Activated CD8-positive, alpha-beta T cell treated with anti-CD3 and anti-CD28 coated beads, Interleukin-2, amount 10 ng/mL, durations not matched to agents 7 days and 5 days (primary cell): ENCODE data around the gene TMBIM1. TPM values are rescaled to one million over a fixed set of nuclear protein-coding genes. Genes with fewer than 3 reads are reported as not detected.

Experiments used
- ATAC-seq: fragments of 150-1000 bp; cut with Tn5 transposase; one replicate; pipeline ENCODE4 v1.10.0; 2021; ENCODE audit warnings: moderate library complexity
- CTCF ChIA-PET: fragments of 350-600 bp; sonication (Branson Sonifier 250); formaldehyde crosslinking; loops from one replicate; lab custom pipeline; 2021; ENCODE audit warnings: antibody characterized with exemption; lab: Charles Lee
- POLR2A ChIA-PET: fragments of 350-600 bp; sonication (Branson Sonifier 250); formaldehyde crosslinking; loops from one replicate; lab custom pipeline; 2021; ENCODE audit warnings: antibody characterized with exemption; lab: Charles Lee
- DNase-seq: peaks from one replicate; pipeline ENCODE4 v3.0.0-alpha.2; 2020
- H3K27ac Mint-ChIP-seq: one replicate; pipeline ENCODE4 v1.8.0; 2021; ENCODE audit warnings: mild to moderate bottlenecking, mixed read lengths
- H3K27me3 Mint-ChIP-seq: one replicate; pipeline ENCODE4 v1.8.0; 2021; ENCODE audit warnings: low read depth, mixed read lengths
- H3K36me3 Mint-ChIP-seq: one replicate; pipeline ENCODE4 v1.8.0; 2021; ENCODE audit warnings: low read depth, mixed read lengths
- H3K4me1 Mint-ChIP-seq: one replicate; pipeline ENCODE4 v1.8.0; 2021; ENCODE audit warnings: low read depth, mixed read lengths
- H3K4me3 Mint-ChIP-seq: one replicate; pipeline ENCODE4 v1.8.0; 2021; ENCODE audit warnings: mild to moderate bottlenecking, mixed read lengths
- H3K9me3 Mint-ChIP-seq: one replicate; pipeline ENCODE4 v1.8.0; 2022; ENCODE audit warnings: mixed read lengths; ENCODE audit not compliant: insufficient read depth
- total RNA-seq, 2 experiments: library from RNA; stranded (reverse); gene quantifications; one replicate each; pipeline ENCODE4 v1.2.3, GENCODE V29; 2021

Gene TMBIM1
- total RNA-seq, 2 experiments from 2014 or later, result 52.9 to 58.9 TPM

DNA sequence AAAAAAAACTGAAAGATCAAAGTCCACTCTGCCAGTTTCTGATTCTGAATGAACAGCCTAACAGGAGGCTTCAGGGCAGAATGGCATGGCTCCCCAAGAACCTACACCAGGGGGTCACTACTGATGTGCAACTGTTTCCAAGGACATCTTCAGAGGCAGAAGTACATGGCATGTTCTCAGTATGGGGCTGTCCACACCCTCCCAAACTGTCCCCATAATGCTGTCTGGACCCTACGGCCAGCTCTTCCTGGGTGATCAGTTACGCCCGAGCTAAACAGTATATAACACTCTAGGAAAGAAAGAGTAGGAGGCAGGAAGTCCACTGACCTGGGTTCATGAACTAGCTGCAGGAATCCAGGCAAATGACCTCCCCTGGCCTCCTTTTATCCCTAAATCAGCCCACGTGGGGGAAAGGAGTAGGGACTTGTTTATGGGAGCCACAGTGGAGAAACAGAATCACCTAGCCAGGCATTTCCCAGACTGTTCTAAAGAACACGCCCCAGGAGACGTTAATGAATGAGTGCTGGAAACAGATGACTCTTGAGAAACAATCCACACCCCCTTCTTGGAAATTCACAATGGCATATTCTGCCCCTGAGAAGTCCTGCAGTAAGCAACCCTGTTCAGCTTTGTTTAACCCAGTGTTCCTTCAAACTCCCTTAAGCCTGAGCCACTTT lies 2.5 kb downstream of the TMBIM1 start:
- POLR2A ChIA-PET, result no interaction called here
- DNase-seq (no peak), ATAC-seq (no peak)
- CTCF ChIA-PET, result interaction anchor here (0.7 to 4.1 kb wide), 11 partner anchors 9 to 370 kb away, joined by 3 to 43 read pairs (median 8); partner anchors contain the start of genes AAMP, BCS1L, CATIP and PNKD
- H3K27ac Mint-ChIP-seq, result peak overlapping the region; percentile 89
- no peaks in the 10 kb centered on the region for H3K27me3 Mint-ChIP-seq
- H3K4me1 Mint-ChIP-seq, result peaks cover 83% of the 10 kb centered on the region
- no peaks in the 10 kb centered on the region for H3K9me3 Mint-ChIP-seq
- peaks cover 13% of the 10 kb centered on the region for H3K36me3 Mint-ChIP-seq
- H3K4me3 Mint-ChIP-seq, result peak overlapping the region; percentile 80

DNA sequence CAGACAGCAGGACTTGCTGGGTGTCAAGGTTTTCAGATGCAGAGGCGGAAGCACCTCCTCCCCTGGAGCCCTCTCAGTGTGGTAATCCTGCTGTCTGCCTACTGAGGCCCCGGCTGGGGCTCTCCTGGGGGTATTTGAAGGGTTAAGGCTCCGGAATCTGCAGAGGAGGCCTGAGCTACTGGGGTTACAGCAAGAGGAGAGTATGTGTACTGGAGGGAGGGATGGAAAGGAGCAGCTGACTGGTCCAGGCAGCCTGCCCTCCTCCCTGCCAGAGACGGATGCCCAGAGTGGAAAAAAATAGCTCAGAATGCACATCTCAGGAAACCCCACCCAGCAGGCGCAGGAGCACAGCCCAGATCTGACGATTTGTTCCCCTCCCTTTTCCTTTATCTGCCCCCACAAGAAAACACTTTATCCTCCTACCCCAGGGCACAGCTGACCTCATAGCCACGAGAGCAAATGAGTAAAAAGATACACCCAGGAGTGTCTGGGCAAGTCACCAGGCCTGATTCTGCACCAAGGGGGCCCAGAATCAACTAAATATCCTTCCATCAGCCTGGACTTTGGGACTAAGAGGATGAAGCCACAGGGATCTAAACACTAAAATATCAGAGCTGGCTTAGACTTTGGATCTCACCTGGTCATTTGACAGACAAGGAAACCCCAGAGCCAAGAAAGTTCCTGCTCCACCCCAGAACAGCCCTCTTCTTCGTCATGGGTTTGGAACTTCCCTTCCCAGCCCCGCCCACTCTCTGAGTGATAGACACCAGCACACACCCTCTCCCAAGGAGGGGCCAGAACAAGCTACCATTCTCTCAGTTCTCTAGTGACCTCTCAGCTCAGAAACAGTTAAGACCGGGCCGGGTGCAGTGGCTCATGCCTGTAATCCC lies 5.5 kb downstream of the TMBIM1 start:
- CTCF ChIA-PET, result interaction anchor here (0.9 to 7.0 kb wide), 14 partner anchors 9 to 1008 kb away, joined by 3 to 158 read pairs (median 4); partner anchors contain the start of genes AAMP, CTDSP1 and PNKD
- Mint-ChIP-seq H3K4me1 (peaks cover 78% of the 10 kb centered on the region), H3K27me3 (no peaks in the 10 kb centered on the region), H3K4me3 (peak overlapping the region; percentile 91), H3K36me3 (peaks cover 16% of the 10 kb centered on the region), H3K9me3 (no peaks in the 10 kb centered on the region), H3K27ac (peak overlapping the region; percentile 98)
- POLR2A ChIA-PET, result interaction anchor here (0.8 to 3.4 kb wide), 11 partner anchors 9 to 121 kb away, joined by 3 to 23 read pairs (median 4); partner anchors contain the start of genes AAMP, CTDSP1 and PNKD
- ATAC-seq, result peak; percentile 77
- DNase-seq, result peak; percentile 90

DNA sequence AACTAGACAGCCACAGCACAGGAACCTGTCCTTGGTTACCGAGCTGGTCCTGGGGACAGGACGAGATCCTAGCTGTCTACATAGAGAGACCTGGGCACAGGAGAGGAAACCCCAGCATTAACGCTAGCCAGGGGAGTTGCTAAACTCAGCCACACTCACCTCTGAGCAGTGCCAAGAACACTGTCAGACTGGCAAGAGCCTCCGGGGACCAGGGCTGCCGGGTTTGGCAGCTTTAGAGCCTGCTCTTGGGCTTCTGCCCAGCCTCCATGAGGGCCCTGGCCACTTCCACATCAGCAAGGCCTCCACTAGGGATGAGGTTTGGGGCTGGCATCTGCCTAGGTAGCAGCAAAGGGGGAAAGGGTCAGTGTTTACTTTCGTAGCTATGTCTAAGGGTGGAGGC lies 6.7 kb downstream of the TMBIM1 start:
- Mint-ChIP-seq H3K27me3 (no peaks in the 10 kb centered on the region), H3K36me3 (peaks cover 20% of the 10 kb centered on the region), H3K4me3 (peak overlapping the region; percentile 91), H3K9me3 (no peaks in the 10 kb centered on the region), H3K27ac (peak overlapping the region; percentile 98), H3K4me1 (peaks cover 70% of the 10 kb centered on the region)
- no peak for ATAC-seq
- ChIA-PET POLR2A (interaction anchor here (0.9 to 3.4 kb wide), 5 partner anchors 9 to 111 kb away, joined by 3 to 23 read pairs (median 15); partner anchors contain the start of genes AAMP and PNKD), CTCF (interaction anchor here (0.7 to 7.0 kb wide), 9 partner anchors 8 to 613 kb away, joined by 3 to 158 read pairs (median 4); partner anchors contain the start of genes AAMP and PNKD)
- DNase-seq, result no peak

DNA sequence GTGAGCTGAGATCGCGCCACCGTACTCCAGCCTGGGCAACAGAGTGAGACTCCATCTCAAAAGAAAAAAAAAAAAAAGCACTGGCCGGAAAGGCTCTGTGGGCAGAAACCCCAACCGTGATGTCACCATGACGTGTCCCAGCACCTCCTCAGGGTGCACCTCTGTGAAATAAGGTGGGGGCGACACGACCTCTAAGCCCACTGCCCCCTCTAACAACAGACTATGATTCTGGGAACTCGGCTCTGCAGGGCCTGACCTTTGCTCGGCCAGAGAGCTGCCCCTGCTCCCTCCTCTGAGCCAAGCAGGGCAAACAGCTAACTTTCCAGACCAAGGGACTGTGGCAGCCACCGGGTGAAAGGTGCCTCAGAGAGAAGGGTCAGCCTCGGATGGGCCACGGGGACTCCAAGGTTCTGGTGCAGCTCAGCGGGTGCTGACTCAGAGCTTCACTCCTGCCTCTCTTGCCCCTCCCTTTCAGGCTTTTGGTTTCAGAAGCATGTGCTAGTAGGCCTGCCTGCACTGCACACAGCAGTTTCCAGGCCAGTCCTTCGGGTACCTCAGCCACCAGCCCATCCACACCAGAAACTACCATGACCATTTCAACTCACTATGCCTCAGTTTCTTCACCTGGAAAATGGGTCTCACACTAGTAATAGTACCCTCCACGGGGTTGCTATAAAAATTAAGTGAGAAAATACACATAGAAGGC lies 8.0 kb downstream of the TMBIM1 start:
- H3K27ac Mint-ChIP-seq, result peak overlapping the region; percentile 98
- peaks cover 59% of the 10 kb centered on the region for H3K4me1 Mint-ChIP-seq
- no peaks in the 10 kb centered on the region for H3K27me3 Mint-ChIP-seq

DNA sequence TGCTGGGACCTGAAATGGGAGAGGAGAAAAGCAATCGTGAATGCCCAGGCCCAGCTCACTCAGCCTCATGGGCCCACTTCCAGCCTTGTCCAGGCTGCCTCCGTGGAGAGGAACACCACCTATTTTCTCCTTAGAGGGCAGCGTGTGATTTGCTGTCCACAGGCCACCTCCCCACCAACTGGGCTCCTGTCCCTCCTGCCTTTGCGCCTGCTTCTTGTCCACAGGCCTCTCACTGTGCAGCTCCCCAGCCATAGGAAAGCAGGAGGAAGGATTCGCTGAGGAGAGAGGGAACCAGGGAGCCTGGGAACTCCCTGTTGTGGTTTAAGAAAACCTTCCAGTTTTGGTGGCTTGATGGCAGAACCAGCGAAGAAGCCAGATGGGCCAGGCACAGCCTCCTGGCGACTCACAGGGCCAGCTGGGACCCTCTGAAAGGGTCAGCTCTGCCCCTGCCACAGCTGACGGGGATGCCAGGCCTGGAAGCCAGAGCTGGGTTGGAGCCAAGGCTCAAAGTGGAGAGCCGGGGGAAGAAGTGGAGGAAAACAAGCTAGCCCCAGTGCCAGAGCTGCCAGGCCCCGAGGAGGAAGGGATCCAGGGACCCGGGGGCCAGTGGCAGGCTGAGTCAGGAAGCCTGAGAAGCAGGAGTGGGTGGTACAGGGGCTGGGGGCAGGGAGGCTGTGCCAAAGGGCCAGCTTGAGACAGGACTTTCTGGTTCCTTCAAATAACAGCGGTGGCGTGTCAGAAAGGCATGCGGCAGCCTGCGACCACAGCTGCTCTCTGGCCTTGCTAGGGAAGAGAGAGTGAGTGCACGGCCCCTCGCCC lies 9.9 kb downstream of the TMBIM1 start:
- DNase-seq (no peak), ATAC-seq (no peak)
- Mint-ChIP-seq H3K4me1 (peaks cover 42% of the 10 kb centered on the region), H3K27ac (peak overlapping the region; percentile 43), H3K9me3 (no peaks in the 10 kb centered on the region), H3K36me3 (peaks cover 31% of the 10 kb centered on the region), H3K4me3 (no peak overlapping the region), H3K27me3 (no peaks in the 10 kb centered on the region)
- CTCF ChIA-PET, result interaction anchor here (7.0 kb wide), 1 partner anchor 9 kb away, joined by 158 read pairs; the partner anchor contains the start of genes AAMP and PNKD
- POLR2A ChIA-PET, result interaction anchor here (1.0 to 1.4 kb wide), 2 partner anchors 10 to 12 kb away, joined by 3 read pairs; partner anchors contain the start of genes AAMP and PNKD

More for the DNA sequence above, 8.0 kb downstream of the TMBIM1 start:
- no peaks in the 10 kb centered on the region for H3K9me3 Mint-ChIP-seq
- H3K36me3 Mint-ChIP-seq, result peaks cover 27% of the 10 kb centered on the region
- peak overlapping the region; percentile 40 for H3K4me3 Mint-ChIP-seq
- peak; percentile 22 for ATAC-seq
- DNase-seq, result peak; percentile 65
- POLR2A ChIA-PET, result interaction anchor here (0.7 kb wide), 1 partner anchor 13 kb away, joined by 4 read pairs; no protein-coding TSS in a partner anchor
- CTCF ChIA-PET, result interaction anchor here (0.7 to 7.0 kb wide), 4 partner anchors 8 to 27 kb away, joined by 3 to 158 read pairs (median 14); partner anchors contain the start of genes AAMP, PNKD and TMBIM1

DNA sequence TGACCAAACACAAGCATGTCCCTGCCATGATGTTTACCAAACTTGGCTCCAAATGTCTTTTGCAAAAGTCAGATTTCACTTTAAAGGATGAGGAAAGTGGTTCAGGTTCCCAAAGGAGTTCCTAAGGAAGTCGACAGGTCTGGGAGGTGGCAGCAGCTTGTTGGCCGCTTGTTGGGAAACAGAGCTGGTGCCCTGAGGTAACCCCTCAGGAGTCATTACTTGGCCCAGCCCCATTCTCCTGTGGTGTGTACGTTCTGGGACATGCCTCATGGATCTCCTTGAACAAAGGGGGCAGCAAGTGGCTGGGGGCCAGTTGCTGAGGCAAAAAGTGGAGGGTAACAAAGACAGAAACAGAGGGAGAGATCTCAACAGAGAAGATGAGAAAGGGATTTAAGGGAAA lies 10.9 kb downstream of the TMBIM1 start:
- ChIA-PET POLR2A (interaction anchor here (1.4 kb wide), 1 partner anchor 9 kb away, joined by 3 read pairs; no protein-coding TSS in a partner anchor), CTCF (interaction anchor here (1.3 to 7.0 kb wide), 2 partner anchors 8 to 10 kb away, joined by 3 to 158 read pairs; partner anchors contain the start of genes AAMP and PNKD)
- H3K9me3 Mint-ChIP-seq, result no peaks in the 10 kb centered on the region
- DNase-seq (no peak), ATAC-seq (no peak)
- no peak overlapping the region for H3K4me3 Mint-ChIP-seq
- no peaks in the 10 kb centered on the region for H3K27me3 Mint-ChIP-seq
- peaks cover 33% of the 10 kb centered on the region for H3K4me1 Mint-ChIP-seq
- H3K36me3 Mint-ChIP-seq, result peaks cover 38% of the 10 kb centered on the region
- H3K27ac Mint-ChIP-seq, result peak overlapping the region; percentile 72

DNA sequence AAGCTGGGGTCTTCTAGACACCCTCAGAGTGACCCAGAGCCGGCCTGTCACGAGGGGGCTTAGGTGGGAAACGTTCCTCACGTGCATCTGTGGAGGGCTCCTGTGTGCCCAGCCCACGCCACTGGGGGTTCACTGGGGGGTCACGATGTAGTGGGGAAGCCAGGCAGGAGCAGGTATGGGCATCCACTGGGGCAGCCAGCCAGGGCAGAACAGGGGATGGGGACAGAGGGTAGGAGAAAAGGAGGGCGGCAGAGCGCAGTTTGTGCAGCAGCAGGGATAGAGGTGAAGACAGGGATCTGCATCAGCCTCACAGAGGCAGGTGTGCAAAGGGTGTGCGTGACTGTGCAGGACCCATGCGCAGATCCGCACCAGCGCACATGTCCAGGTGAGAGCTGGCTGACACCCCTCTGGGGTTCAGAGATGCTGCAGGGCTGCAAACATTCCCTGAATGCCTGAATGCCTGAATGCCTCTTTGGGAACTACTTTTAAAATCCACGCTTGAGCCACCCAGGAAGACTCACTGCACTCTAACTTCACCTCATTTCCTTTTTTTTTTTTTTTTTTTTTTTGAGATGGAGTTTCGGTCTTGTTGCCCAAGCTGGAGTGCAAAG lies 11.9 kb downstream of the TMBIM1 start:
- DNase-seq (no peak), ATAC-seq (no peak)
- Mint-ChIP-seq H3K27ac (peak overlapping the region; percentile 60), H3K27me3 (no peaks in the 10 kb centered on the region), H3K36me3 (peaks cover 44% of the 10 kb centered on the region), H3K4me3 (no peak overlapping the region), H3K9me3 (no peaks in the 10 kb centered on the region), H3K4me1 (peaks cover 22% of the 10 kb centered on the region)
- ChIA-PET CTCF (interaction anchor here (1.3 kb wide), 1 partner anchor 11 kb away, joined by 3 read pairs; no protein-coding TSS in a partner anchor), POLR2A (no interaction called here)

DNA sequence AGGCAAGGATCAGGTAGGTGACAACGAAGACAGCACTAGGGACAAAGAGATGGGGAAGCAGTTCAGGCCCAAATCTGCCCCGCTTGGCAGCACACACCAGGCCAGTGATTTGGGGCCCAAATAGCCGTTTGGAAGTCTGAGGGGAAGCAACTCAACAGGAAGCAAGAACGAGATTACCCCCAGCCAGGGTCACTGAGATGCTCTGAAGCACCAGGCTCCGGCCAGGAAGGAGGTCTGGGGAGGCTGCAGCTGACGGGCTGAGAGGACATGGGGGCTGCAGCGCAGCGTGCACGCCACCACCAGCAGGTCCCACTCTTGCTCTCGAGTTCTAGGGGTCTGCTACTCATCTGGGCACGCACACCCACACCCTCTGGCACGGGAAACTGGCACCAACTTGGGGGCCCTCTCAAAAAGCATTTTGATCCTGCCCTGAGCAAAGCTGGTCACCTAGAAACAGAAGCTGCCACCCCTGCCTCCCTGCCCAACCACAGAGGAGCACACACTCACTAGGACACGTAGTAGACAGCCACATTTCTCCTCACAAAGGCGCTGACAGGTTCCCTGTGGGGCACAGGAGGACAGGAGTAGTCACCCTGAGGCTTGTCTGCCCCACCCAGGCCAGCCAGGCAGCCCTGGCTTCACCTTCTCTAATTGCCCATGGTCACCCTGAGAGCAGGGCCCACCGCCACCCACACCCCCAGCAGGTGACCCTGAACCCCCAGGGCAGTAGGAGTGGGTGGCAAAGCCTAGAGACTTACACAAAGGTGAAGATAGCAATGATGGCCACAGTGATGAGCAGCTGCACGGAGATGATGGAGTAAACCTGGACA lies 13.6 kb downstream of the TMBIM1 start:
- H3K36me3 Mint-ChIP-seq, result peaks cover 53% of the 10 kb centered on the region
- POLR2A ChIA-PET, result no interaction called here

DNA sequence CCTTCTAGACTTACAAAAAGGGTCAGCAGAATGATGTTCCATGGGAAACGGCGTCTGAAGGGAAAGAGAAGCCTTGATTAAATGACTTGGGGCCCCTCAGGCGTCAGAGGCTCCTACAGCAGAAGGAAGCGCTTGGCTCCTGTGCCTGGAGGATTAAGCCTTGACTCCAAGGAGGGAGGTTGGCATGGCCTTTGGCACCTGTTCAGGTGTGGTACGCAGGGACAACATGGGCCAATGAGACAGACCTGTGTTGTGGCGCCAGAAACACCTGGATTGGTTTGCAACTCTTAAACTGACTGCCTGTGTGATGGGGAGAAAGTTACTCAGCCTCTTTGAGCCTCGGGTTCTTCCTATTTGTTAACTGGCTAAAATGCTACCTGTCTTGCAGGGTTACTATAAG lies 14.4 kb downstream of the TMBIM1 start:
- no peaks in the 10 kb centered on the region for H3K27me3 Mint-ChIP-seq
- peaks cover 6% of the 10 kb centered on the region for H3K4me1 Mint-ChIP-seq
- ChIA-PET POLR2A (no interaction called here), CTCF (no interaction called here)
- ATAC-seq (no peak), DNase-seq (no peak)
- H3K9me3 Mint-ChIP-seq, result no peaks in the 10 kb centered on the region
- H3K27ac Mint-ChIP-seq, result peak overlapping the region; percentile 18
- H3K4me3 Mint-ChIP-seq, result no peak overlapping the region
- H3K36me3 Mint-ChIP-seq, result peaks cover 55% of the 10 kb centered on the region

More for the DNA sequence above, 13.6 kb downstream of the TMBIM1 start:
- H3K27ac Mint-ChIP-seq, result no peak overlapping the region
- no peaks in the 10 kb centered on the region for H3K9me3 Mint-ChIP-seq
- ATAC-seq, result no peak
- DNase-seq, result no peak
- no peak overlapping the region for H3K4me3 Mint-ChIP-seq
- CTCF ChIA-PET, result no interaction called here
- H3K27me3 Mint-ChIP-seq, result no peaks in the 10 kb centered on the region
- peaks cover 8% of the 10 kb centered on the region for H3K4me1 Mint-ChIP-seq
